GM21528 (cell line): ENCODE data around the gene CX3CR1.

Source experiments
- ATAC-seq: cut with Tn5 transposase; IDR thresholded peaks from one replicate; pipeline ENCODE4 v1.9.1; 2021; ENCODE audit warnings: mild to moderate bottlenecking, moderate library complexity; ENCODE audit not compliant: unreplicated experiment, low FRiP score

CX3CR1 gene

GRCh38 chr3:39292961-39293360 is 13.1 kb upstream of the CX3CR1 start:
- no peak for ATAC-seq

GRCh38 chr3:39291903-39292329 is 12.1 kb upstream of the CX3CR1 start:
- ATAC-seq: no peak

- no peak for ATAC-seq
Measured at GRCh38 chr3:39290255-39290654, 10.4 kb upstream of the CX3CR1 start.

- ATAC-seq: no peak
Measured at GRCh38 chr3:39289107-39289506, 9.3 kb upstream of the CX3CR1 start.

GRCh38 chr3:39288300-39288808 is 8.5 kb upstream of the CX3CR1 start:
- ATAC-seq: peak; percentile 96

GRCh38 chr3:39287216-39288164 is 7.7 kb upstream of the CX3CR1 start:
- ATAC-seq: no peak

GRCh38 chr3:39286771-39287170 is 6.9 kb upstream of the CX3CR1 start:
- ATAC-seq: no peak

GRCh38 chr3:39285332-39285731 is 5.5 kb upstream of the CX3CR1 start:
- ATAC-seq: no peak

GRCh38 chr3:39284457-39284881 is 4.6 kb upstream of the CX3CR1 start:
- no peak for ATAC-seq

GRCh38 chr3:39282057-39282456 is 2.2 kb upstream of the CX3CR1 start:
- no peak for ATAC-seq

- ATAC-seq: no peak
Measured at GRCh38 chr3:39281533-39281932, 1.7 kb upstream of the CX3CR1 start.

- ATAC-seq: no peak
Measured at GRCh38 chr3:39280571-39280970, 735 bp upstream of the CX3CR1 start.

- ATAC-seq: no peak
Measured at GRCh38 chr3:39278616-39278935, 1.3 kb downstream of the CX3CR1 start.

GRCh38 chr3:39277893-39278615 is 1.8 kb downstream of the CX3CR1 start:
- no peak for ATAC-seq

- no peak for ATAC-seq
Measured at GRCh38 chr3:39276746-39277145, 3.1 kb downstream of the CX3CR1 start.

- ATAC-seq: no peak
Measured at GRCh38 chr3:39275963-39276593, 3.8 kb downstream of the CX3CR1 start.

- ATAC-seq: no peak
Measured at GRCh38 chr3:39275052-39275451, 4.8 kb downstream of the CX3CR1 start.

- no peak for ATAC-seq
Measured at GRCh38 chr3:39273119-39273518, 6.7 kb downstream of the CX3CR1 start.

GRCh38 chr3:39272191-39272590 is 7.6 kb downstream of the CX3CR1 start:
- no peak for ATAC-seq

GRCh38 chr3:39271363-39271914 is 8.4 kb downstream of the CX3CR1 start:
- no peak for ATAC-seq

GRCh38 chr3:39269528-39269927 is 10.3 kb downstream of the CX3CR1 start:
- ATAC-seq: no peak
